NCI-H748 treated with DMSO at 0.1 percent for 48 hours (cell line): ENCODE data around the gene P2RX1.

Source experiments
- DNase-seq: peaks from one replicate; lab custom pipeline; 2025; lab: John Stamatoyannopoulos, UW

Gene P2RX1

GRCh38 chr17:3887804-3888203 lies 28.5 kb downstream of the P2RX1 start:
- DNase-seq, result no peak

DNA sequence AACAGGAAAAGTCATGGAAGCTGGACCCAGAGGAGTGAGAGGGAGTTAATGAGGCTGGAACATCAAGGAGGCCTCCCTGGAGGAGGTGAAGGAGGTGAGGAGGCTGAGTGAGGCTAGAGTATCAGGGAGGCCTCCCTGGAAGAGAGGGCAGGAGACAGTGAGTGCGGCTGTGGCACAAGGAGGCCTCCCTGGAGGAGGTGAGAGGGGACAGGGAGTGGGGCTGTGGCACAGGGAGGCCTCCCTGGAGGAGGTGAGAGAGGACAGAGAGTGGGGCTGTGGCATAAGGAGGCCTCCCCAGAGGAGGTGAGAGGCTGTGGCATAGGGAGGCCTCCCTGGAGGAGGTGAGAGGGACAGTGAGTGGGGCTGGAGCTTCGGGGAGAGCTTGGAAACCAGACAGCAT lies 28.9 kb downstream of the P2RX1 start:
- DNase-seq, result no peak

GRCh38 chr17:3886776-3887175 lies 29.5 kb downstream of the P2RX1 start:
- no peak for DNase-seq

- DNase-seq, result no peak
These were observed 30.3 kb downstream of the P2RX1 start for GRCh38 chr17:3885970-3886369.

DNA sequence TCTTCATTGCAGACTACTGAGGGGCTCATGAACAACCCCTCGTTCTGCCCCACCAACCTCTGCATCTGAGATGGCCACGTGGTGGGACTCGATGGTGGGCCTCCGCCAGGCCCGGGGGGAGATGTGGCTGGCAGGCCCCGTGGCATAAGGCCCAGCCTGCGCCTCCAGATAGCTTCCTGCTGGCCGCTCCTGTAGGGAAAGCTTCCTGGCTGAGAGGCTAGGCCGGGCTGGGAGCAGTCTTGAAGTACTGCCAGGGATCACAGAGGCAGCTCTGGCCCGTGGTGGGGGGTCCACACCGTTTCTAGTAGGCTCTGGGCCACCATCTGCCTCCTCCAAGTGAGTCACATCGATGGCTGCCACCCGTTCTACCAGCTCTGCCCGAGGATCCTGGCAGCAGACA lies 31.0 kb downstream of the P2RX1 start:
- no peak for DNase-seq

- no peak for DNase-seq
These were observed 32.1 kb downstream of the P2RX1 start for GRCh38 chr17:3884188-3884587.

DNA sequence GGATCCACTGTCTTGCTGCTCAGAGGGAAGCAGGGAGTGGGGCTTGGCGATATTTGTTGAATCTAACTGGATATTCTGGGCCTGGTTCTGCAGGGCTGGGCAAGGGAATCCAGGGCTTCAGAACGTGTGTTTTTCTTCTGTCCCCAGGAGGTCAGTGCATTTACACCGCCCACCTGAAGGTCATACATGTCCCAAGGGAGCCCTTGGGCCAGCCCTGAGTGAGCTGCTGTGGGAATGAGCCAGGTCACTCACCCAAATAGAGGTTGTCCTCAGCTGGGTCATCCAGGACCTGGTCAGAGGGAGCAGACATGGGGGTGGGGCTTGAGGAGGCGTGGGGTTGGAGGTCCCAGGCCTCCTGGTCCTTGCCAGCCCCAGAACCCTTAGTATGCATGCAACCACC lies 34.0 kb downstream of the P2RX1 start:
- no peak for DNase-seq

DNA sequence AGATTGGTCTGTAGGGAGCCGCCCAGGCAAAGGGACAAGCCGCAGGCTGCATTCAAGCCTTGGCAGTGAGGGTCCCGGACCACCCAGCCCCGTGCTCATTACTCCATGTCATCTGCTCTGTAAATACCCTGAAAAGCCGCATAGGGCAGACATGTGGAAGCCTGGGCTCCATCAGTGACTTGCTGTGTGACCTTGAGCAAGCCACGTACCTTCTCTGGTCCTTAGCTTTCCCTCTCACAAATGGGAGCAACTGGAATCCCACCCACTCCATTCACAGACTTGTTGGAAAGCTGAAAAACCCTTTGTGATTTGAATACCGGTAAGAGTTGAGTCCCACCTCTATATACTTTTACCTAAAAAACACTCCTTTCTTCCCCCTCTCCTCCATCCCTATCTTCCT lies 35.3 kb downstream of the P2RX1 start:
- no peak for DNase-seq

DNA sequence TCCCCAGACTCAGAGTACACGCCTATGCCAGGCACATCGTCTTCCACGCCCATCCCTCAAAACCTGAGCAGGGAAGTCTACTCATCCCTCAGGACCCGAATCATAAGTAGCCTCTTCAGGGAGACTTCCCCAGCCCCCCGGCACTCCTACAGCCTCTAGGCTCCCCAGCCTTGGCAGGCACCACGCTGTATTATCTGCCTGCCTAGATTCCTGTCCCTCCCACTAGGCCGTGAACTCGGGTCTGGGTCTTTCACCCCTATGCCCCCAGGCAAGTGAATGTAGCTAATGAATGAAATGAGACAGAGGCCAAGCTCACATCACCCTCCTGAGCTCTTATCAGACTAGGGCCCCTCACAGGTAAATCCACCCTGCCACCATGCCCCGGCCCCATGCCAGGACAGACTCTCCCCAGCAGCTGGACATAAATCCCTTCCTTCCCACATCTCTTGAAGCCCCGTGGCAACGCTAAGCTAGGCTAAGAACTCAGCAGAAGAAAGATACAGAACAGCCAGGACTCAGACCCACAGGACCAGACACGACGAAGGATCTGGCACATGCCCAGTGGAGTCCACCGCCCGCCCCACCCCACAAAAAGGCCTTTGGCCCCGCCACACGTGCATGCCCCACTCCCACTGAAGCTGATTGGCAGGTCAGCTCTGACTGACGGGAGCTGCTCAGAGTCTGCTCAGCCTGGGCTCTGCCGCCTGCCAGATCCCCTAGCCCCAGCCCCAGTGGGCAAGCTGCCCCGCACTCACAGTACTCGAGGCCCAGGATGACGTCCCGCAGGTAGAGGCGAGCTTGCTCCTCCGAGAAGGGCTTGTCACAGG lies 36.5 kb downstream of the P2RX1 start:
- DNase-seq, result no peak

- DNase-seq, result no peak
These were observed 37.1 kb downstream of the P2RX1 start for GRCh38 chr17:3879186-3879585.

DNA sequence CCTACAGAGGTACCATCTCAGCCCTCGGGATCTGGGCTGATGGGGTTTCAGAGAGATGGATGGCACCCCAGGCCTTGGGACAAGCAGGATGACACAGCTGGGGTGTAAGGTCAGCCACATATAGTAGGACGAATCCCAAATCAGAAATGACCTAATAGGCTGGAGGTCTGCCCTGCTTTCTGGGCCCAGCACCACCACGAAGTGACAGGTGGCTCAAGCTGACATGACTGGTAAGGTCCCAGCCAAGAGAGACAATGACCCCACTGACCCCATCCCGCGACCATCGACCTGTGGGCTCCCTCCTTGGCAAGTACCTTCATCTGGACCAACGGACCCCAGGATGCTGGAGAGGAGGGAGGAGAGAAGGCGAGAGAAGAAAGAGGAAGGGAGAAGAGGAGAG lies 39.0 kb downstream of the P2RX1 start:
- DNase-seq, result no peak

DNA sequence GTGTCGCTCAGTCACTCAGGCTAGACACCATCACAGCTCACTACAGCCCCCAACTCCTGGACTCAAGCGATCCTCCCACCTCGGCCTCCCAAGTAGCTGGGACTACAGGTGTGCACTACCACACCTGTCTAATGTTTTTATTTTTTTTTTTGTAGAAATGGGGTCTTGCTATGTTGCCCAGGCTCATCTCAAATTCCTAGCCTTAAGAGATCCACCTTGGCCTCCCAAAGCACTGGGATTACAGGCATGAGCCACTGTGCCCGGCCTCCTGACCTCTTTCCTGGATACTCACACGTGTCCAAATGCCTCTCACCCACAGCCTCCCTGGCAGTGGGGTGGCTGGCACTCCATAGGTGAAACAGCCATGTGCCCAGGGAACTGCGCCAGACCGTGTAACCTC lies 40.9 kb downstream of the P2RX1 start:
- DNase-seq, result no peak

DNA sequence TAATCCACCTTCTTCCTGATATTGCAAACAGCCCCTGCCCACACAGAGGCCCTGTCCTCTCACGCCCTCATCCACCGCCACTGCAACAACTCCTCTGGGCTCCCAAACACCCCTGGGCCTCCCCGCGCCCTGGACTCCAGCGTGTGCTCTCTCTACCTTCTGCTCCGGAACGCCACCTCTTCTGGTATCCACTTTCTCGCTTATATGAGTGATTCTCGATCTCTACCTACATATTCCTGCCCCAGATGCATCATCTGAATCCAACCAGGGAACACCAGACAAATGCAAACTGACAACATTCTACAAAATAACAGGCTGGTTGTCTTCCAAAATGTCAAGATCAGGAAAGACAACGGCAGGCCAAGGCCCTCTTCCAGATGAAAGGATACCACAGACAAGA lies 42.4 kb downstream of the P2RX1 start:
- DNase-seq, result no peak

GRCh38 chr17:3870871-3871306 lies 45.4 kb downstream of the P2RX1 start:
- DNase-seq, result no peak

DNA sequence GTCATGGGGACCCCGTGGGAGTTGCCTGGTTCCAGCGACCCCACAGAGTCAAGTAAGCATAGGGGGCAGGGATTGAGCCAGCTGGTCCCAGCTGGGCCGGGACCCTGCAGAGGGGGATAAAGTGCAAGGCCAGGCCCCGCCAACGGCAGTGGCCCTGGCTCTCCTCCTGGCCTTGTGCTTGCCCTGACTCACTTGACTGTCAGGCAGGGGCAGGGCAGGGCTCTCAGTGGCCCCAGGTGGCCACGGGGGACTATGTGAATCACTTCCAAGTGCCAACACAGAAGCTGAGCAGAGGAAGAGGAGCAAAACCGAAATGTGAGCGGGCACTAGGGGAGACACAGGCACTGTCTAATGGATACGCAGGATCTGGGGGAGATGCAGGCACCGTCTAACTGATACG lies 48.7 kb downstream of the P2RX1 start:
- DNase-seq, result no peak

DNA sequence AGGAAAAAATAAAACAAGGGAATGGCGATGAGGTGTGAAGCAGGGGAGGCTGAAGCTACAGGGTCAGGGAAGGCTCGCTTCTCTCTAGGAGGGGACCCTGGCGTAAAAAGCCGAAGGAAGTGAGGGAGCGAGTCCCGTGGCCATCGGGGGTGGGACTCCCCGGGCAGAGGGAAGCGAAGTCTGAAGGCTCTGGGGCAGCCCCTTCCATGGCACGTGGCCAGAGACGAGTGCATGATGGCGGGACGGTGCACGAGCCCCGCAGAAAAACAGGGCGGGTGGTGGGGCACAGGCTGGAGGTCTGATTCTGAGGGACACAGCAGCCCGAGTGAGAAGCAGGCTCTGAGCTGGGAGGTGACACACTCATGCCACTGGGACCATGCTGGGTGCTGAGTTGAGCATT lies 49.2 kb downstream of the P2RX1 start:
- no peak for DNase-seq

GRCh38 chr17:3866276-3866675 lies 50.0 kb downstream of the P2RX1 start:
- no peak for DNase-seq

DNA sequence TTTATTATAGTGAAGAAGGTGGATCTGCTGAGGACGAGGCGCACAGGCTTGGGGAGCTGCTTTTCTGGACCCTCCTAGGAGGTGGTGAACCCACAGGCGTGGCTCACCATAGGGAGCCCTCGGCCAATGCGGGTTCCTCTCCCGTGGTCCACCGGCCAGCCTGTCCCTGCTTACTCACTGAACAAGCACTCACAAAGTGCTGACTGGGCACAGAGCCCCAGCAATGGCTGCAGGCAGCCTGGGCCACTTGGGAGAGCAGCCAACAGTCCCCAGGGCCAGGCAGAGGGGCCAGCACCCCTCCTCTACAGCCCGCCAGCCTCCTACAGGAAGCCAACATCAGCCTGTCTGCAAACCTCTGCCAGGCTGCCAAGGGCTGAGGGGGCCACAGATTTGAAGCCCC lies 51.1 kb downstream of the P2RX1 start:
- no peak for DNase-seq

DNA sequence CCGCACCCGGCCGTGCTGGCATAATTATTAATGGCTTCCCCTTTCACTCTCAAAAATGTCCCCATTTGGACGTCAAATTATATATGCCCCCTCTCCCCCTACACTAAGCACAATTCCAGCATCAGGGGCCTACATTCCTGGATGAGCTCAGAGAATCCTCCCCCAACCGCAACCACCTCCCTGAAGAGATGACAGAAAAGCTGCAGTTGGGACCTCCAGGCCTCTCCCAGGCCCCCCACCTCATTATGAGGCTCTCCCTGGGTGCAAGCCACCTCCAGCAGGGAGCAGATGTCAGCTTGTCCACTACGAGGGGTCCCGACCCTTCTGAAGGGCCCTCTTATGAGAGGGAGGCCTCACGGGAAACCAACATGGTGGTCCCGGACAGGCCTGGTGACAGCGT lies 51.7 kb downstream of the P2RX1 start:
- no peak for DNase-seq

GRCh38 chr17:3861761-3862681 lies 54.2 kb downstream of the P2RX1 start:
- no peak for DNase-seq

- DNase-seq, result no peak
These were observed 55.1 kb downstream of the P2RX1 start for GRCh38 chr17:3860939-3861700.

DNA sequence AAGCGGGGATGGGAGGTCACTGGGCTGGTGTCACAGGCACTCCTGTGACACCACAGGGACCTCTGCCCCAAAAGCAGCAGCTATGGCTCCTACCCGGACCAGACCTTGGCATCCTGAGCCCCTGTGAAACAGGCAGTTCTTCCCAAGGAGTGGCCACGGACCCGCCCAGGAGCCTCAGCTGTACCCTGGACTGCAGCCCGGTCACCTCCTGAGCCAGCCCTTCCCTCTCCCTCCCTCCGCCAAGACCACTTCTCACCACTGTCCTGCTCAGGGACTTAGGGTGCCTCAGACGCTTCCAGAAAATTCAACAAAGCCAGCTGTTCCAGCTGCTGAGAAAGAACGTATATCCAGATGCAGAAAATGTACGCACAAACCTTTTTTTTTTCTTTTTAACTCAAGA lies 56.3 kb downstream of the P2RX1 start:
- no peak for DNase-seq
